GM19324 (cell line): ENCODE data around the gene ARHGEF18.
"Not testable (repeated sequence)": the region's sequence is repeated elsewhere in the genome, so short reads cannot be mapped to it uniquely, and the experiment has no call there.

Experiments
- ATAC-seq: cut with Tn5 transposase; IDR thresholded peaks from one replicate; pipeline ENCODE4 v1.9.1; 2021; ENCODE audit warnings: mild to moderate bottlenecking, moderate library complexity; ENCODE audit not compliant: unreplicated experiment, low FRiP score

ARHGEF18 gene

DNA sequence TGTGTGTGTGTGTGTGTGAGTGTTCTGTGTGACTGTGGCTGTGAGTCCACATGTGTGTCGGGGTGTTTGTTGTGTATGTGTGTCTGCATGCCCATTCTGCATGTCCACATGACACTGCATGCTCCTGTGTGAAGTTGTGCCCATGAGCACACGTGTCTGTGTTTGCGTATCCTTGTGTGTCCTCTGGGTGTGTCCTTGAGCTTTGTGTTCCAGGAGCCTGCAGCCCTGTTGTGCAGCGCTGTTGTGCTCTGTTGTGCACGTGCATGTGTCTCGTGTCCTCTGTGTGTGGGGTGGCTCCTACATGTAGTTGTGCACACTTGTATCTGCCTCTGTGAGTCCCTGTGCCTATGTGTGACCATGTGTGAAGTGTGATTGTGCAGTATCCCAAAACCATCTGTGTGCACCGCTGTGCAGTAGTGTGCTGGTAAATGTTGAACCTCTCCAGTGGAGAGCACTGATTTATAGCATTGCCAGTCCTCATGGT, 2.2 kb upstream of the ARHGEF18 start:
- no peak for ATAC-seq

DNA sequence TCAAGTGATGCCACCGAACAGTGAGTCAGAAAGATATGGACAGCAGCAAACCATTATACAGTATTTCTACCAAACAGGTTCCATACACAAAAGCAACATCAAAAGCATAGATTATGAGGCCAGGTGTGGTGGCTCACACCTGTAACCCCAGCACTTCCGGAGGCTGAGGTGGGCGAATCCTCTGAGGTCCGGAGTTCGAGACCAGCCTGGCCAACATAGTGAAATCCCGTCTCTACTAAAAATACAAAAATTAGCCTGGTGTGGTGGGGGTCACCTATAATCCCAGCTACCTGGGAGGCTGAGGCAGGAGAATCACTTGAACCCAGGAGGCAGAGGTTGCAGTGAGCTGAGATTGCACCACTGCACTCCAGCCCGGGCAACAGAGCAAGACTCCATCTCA, 1.7 kb upstream of the ARHGEF18 start:
- ATAC-seq, result not testable (repeated sequence)

DNA sequence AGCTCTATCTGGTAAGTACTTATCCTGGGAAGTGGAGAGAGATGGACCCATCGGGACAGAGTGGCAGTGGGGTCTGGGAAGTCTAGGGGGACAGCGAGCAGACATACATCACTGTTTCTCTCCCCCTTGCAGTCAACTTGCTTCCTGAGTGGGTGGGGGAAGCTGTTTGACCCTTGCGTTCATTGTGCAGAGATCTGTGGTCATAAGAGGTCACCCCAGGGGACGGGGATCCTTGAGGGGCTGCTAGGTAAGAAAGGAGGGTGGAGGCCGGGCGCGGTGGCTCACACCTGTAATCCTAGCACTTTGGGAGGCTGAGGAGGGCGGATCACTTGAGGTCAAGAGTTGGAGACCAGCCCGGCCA, 474 bp downstream of the ARHGEF18 start:
- ATAC-seq, result no peak

DNA sequence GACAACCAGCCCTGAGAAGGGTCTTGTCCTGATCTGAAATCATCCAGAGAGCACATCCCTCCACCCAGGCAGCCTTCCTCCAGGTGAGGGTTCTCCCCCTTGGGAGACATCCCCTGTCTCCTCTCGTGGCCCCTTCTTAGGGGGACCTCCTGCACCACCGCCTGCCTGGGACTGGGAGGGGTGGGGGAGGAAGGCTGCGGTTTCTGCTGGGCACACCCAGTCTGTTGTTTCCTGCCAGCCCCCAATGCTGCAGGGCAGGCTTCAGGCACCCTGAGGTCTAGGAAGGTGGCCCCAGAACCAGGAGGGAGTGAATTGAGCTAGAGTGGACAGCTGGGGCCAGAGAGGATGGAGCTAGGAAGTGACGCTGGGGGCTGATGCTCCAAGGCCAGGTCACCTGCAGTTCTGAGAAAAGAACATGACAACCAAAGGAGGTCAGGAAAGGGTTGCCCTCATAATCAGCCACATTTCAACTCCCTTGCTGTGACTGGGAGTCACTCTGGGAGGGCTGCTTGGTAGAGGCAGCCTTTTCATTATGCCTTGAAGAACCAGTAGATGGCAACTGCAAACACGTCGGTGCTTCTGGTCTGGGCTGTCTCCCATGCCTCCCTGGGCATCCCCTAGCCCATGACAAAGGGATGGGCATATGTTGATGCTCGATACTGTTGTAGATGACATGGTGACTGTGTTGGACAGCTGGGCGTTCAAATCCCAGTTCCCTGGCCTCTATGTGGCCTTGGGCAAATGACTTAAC, 1.4 kb downstream of the ARHGEF18 start:
- no peak for ATAC-seq

DNA sequence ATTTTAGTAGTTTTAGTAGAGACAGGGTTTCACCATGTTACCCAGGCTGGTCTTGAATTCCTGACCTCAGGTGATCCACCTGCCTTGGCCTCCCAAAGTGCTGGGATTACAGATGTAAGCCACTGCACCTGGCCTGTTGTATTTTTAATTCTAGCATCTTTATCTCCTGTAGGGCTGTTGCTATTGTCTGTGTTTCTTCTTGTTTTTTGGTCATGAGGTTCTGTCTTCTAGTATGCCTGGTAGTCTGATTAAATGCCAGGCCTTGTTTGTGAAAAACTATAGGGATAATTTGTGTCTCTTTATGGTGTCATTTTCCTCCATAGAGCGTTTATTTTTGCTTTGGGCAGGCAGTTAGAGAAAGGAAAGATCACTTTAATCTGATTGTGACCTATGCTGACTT, 3.1 kb downstream of the ARHGEF18 start:
- ATAC-seq, result no peak

DNA sequence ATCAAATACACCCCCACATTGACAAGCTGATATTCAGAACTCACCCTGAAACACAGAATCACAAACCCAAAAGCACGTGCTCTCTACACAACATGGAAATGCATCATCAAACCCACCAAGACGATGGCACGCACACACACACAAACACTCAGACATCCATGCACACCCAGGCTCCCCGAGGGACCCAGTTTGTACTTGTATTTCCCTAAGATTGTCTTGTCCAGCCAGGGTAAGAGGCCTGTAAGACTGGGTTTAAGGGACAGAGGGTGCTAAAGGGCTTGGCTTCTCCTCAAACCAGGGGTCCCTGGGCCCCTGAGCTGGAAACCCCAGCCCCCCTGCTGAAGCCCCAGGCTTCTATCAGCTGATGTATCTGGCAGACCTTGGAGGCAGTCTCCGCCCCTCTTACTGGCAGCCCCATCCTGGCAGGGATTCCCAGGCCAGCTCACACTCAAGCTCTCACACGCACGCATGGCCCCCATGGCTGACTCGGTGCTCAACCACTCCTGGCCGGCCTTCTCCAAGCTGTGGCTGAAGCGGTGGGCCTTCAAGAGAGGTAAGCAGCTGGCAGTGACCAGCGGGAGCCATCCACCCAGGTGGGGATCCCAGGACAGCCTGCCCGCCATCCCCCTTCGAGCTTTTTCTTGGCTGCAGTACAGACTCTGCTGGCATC, 6.5 kb downstream of the ARHGEF18 start:
- ATAC-seq, result no peak

DNA sequence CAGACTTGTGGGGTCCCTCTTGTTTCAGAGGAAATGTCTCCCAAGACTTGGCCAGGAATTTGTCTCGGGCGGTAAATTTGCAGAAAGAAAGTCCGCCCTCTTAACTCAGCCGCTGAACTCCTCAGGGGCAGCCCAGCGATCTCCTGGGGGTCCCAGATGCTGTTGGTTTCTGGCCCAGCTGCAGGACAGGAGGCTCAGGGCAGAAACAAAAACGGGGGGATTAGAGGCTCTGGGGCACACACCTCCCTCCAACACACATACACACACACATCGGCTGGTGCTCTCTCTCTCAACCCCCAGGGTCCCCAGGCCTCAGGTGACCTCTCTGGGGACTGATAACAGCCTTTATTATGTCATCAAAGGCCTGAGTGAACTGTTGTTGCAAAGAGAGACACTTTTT, 7.1 kb downstream of the ARHGEF18 start:
- no peak for ATAC-seq

DNA sequence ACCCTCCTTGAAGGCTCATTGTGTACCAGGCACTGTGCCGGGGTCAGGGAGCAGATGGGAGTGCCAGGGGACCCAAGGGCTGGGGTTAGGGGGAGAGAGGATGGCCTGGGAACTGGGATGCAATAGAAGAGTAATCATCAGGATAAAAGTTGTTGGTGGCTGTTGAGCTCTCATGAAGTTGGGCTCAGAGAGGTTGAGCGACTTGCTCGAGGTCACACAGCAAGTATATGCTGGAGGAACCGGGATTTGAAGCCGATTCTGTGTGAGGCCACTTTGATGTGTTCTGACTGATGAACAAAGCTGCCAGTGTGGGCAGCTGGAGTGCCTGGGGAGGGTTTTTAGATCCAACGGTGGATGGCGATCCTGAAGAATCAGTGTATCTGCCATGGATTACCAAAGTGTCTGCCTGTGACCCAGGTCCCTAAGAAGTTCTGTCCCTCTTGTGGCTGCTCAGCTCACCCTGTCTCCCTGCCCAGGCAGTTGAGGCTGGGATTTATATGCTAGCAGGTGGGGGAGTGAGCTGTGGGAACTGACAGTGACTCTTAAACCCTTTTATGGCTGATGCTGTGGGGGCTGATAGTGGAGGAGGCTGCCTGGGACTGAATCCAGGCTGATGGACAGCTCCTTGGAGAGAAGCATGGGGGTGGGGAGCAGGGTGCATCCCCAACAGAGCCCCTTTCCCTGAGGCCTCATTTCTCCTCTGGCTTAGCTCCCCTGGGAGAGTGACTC, 8.3 kb downstream of the ARHGEF18 start:
- no peak for ATAC-seq

DNA sequence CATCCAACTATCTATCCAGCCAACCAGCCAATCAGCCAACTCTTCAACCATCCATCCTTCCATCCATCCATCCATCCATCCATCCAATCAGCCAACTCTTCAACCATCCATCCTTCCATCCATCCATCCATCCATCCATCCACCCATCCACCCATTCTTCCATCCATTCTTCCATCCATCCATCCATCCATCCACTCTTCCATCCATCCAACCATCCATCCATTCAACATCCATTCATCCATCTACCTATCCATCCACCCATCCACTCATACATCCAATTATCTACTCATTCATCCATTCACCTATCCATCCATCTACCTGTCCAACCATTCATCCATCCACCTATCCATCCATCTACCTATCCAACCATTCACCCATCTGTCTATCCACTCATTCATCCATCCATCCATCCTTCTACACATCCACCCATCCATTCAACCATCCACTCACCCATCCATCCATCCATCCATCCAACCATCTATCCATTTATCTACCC, 9.4 kb downstream of the ARHGEF18 start:
- no peak for ATAC-seq

DNA sequence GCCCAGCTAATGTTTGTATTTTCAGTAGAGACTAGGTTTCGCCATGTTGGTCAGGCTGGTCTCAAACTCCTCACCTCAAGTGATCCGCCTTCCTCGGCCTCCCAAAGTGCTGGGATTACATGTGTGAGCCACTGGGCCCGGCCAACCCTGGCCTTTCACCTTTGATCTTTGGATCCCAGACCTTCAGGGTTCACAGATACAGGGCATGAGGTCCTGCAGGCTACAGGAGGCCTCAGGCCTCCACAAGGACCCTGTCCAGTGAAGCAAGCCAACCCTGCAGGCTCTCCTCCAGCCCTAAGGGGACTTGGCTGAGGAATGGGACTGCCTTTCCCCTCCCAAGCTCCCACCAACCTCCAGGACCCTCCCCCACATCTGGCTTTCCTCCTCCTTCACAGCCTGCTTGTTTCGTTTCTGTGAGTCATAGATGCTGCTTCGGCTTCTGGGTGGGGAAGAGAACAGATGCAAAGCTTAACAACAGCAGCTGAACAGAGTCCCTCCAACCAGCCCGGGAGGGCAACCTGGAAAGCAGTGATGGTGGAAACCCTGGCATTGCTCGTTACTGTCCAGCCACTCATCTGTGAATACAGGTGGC, 11.8 kb downstream of the ARHGEF18 start:
- no peak for ATAC-seq

DNA sequence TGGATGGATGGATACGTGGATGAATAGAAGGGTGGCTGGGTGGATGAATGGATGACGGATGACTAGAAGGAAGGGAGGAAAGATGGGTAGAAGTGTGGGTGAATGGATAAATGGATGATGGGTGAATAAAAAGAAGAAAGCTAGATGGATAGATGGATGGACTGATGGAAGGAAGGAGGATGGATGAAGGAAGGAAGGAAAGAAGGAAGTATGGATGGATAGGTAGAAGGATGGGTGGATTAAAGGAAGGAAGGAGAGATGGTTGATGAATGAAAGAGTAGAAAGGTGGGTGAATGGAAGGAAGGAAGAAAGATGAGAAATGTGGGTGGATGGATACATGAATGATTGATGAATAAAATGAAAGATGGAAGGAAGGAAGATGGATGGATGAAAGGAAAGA, 14.5 kb downstream of the ARHGEF18 start:
- no peak for ATAC-seq

DNA sequence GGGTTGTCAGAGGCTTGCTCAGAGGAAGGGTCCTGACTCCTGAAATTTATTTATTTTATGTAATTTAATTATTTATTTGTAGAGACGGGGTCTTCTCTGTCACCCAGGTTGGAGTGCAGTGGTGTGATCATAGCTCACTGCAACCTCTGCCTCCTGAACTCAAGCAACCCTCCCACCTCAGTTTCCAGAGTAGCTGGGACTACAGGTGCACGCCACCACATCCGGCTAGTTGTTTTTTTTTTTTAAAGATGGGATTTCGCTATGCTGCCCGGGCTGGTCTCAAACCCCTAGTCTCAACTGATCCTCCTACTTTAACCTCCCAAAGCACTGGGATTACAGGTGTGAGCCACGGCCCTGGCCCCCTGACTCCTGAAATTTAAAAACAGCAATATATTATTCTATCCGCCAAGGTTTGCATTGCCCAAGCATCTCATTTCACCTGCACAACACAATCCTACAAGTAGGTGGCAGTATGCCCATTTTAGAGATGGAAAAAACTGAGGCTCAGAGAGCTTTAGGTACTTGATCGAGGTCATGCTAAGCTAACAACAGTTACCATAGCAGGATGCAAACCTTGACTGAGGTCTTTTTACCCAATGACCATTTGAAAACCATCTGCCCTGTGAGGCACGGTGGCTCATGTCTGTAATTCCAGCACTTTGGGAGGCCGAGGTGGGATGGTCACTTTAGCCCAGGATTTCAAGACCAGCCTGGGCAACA, 18.1 kb downstream of the ARHGEF18 start:
- ATAC-seq, result no peak

DNA sequence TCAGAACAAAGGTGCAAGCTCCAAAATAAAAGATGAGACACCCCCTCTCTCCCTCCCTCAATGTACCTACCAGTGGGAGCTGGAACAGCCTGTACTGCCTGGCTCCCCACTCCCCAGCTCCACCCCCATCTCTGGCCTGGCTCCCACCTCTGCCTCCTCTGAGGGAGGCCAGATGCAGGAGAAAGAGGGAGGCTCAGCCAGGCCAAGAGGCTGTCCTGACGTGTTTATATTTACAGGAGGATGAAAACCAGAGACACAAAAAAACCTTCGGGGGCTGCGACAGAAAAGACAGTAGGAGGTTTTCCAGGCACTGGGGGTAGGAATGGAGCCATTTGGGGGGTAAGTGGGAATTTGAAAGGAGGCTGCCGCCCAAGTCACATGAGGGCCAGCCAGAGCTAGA, 19.7 kb downstream of the ARHGEF18 start:
- ATAC-seq, result no peak

DNA sequence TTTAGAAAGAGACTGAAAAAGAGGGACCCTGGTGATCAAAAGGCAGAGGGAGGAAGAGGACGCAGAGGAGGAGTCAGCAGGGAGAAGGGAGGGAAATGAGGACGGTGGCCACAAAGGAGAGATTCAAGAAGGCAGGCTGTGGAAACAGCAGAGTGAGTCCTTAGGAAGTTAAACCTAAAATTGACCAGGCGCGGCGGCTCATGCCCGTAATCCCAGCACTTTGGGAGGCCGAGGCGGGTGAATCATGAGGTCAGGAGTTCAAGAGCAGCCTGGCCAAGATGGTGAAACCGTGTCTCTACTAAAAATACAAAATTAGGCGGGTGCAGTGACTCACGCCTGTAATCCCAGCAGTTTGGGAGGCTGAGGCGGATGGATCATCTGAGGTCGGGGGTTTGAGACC, 20.1 kb downstream of the ARHGEF18 start:
- ATAC-seq, result not testable (repeated sequence)

DNA sequence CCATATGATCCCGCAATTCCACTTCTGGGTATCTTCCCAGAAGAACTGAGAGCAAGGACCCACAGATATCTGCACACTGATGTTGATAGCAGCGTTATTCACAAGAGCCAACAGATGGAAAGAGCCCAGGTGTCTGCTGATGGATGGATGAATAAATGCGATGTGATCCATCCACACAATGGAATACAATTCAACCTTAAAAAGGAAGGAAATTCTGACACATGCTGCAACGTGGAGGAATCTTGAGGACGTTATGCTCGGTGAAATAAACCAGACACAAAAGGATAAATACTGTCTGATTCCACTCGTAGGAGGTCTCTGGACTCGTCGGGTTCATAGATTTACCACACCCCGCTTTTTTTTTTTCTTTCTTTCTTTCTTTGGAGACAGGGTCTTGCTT, 21.8 kb downstream of the ARHGEF18 start:
- no peak for ATAC-seq

DNA sequence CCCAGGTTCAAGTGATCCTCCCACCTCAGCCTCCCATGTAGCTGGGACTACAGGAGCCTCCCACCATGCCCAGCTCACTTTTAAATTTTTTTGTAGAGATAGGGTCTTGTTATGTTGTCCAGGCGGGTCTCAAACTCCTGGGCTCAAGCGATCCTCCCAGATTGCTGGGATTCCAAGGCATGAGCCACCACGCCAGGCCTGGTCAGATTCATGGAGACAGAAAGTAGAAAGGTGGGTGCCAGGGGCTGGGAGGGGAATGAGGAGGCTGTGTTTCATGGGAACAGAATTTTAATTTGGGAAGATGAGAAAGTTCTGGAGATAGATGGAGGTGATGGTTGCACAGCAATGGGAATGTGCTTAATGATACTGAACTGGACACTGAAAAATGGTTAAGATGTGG, 22.3 kb downstream of the ARHGEF18 start:
- no peak for ATAC-seq

DNA sequence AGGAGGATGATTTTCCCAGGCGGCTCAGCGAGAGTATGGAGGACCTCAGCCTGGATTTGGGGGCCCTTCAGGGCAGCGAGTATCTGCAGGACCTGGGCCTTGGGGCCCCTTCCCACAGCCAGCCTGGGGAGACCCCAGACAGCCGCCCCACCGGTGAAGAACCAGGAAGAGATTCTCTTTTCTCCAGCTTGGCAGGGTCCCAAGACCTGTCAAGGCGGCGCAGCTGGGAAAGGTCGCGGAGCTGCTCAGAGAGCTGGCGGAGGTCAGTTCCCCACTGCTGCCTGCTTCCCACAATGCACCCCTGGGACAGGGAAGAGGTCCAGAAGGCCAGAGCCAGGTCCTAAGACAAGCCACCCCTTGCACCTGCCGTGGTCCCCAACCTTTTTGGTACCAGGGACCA, 24.1 kb downstream of the ARHGEF18 start:
- no peak for ATAC-seq

DNA sequence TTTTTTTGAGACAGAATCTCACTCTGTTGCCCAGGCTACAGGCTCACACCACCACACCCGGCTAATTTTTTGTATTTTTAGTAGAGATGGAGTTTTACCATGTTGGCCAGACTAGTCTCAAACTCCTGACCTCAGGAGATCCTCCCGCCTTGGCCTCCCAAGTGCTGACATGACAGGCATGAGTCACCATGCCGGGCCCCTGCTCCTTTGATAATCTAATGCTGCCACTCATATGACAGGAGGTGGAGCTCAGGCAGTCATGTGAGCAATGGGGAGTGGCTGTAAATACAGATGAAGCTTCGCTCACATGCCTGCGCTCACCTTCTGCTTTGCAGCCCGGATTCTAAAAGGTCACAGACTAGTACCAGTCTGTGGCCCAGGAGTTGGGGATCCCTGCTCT, 25.1 kb downstream of the ARHGEF18 start:
- no peak for ATAC-seq

DNA sequence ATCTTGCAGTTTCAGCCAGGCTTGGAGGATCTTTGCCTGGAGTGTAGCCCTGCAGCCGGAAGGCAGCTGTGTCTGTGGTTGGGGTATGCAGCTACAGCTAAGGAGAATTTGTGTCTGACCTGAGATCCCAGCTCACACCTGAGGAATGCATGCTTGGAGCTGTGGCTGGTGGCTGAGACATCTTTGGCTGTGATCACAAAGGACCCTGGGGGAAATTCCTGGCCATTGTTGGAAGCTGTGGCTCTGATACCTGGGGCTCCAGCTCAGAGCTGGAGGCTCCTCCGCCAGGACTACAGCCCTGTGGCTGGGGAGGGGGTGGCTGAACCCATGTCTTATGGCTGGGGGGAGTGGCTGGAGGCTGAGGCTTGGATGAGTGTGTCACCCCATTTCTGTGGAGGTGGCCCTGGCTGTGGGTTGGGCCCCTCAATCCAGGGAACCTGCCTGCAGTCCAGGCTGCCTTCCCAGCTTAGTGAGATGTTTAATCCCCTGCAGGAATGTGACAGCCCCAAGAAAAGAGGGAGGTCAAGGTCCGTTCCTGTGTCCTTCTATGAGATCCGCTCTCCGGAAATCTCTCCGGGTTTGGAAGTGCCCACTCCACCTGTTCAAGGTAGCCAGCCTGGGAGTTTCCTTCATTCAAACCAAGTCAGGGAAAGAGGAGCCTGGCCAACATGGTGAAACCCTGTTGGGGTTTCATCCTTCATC, 27.6 kb downstream of the ARHGEF18 start:
- ATAC-seq, result no peak

DNA sequence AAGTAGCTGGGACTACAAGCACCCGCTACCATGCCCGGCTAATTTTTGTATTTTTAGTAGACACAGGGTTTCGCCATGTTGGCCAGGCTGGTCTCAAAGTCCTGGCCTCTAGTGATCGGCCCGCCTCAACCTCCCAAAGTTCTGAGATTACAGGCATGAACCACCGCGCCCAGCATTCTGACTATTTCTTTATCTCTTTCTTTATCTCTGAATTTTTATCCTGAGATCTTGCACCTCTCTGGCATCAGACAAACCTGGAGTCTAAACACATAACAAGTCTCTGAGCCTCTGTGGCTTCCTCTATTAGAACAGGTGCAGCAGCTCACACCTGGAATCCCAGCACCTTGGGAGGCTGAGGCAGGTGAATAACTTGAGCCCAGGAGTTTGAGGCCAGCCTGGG, 28.5 kb downstream of the ARHGEF18 start:
- ATAC-seq, result no peak
